AG09309 (cell line): ENCODE results near the gene PCYT2.
A peak's percentile ranks its signal among the peaks of the same experiment; 100 is the strongest.

Source experiments
- DNase-seq: peaks from one replicate; pipeline ENCODE4 v3.0.0-alpha.2; 2010; ENCODE audit warnings: low read depth
- H3K4me3 ChIP-seq: 2 replicates; pipeline ENCODE4 v1.5.1; 2011; ENCODE audit warnings: mild to moderate bottlenecking, low read depth, low read length, moderate library complexity; ENCODE audit not compliant: control insufficient read depth
- CTCF ChIP-seq: IDR thresholded peaks from 2 replicates; pipeline ENCODE4 v1.5.1; 2011; ENCODE audit warnings: mild to moderate bottlenecking, low read depth, low read length, inconsistent platforms; ENCODE audit not compliant: insufficient read depth, control insufficient read depth; ENCODE audit errors: missing control alignments

PCYT2 gene

GRCh38 chr17:81891303-81891552 lies 20.0 kb downstream of the PCYT2 start:
- TF ChIP-seq CTCF, result no peak
- peak overlapping the region; percentile 59 for H3K4me3 ChIP-seq
- DNase-seq, result no peak

GRCh38 chr17:81890447-81891302 lies 20.5 kb downstream of the PCYT2 start:
- no peak for TF ChIP-seq CTCF
- DNase-seq, result no peak
- H3K4me3 ChIP-seq, result peak overlapping the region; percentile 59

GRCh38 chr17:81889602-81890001 lies 21.6 kb downstream of the PCYT2 start:
- no peak for TF ChIP-seq CTCF
- H3K4me3 ChIP-seq, result no peak overlapping the region
- DNase-seq, result no peak

- TF ChIP-seq CTCF, result no peak
- no peak for DNase-seq
- H3K4me3 ChIP-seq, result no peak overlapping the region
Measured at GRCh38 chr17:81888988-81889595, 22.1 kb downstream of the PCYT2 start.

- DNase-seq, result no peak
- no peak overlapping the region for H3K4me3 ChIP-seq
- no peak for TF ChIP-seq CTCF
Measured at GRCh38 chr17:81888105-81888987, 22.9 kb downstream of the PCYT2 start.

- DNase-seq, result no peak
Measured at GRCh38 chr17:81885869-81886548, 25.2 kb downstream of the PCYT2 start.

More at GRCh38 chr17:81885869-81886548, 25.2 kb downstream of the PCYT2 start:
- no peak overlapping the region for H3K4me3 ChIP-seq
- no peak for TF ChIP-seq CTCF
